IMR-90 (cell line): ENCODE data around the gene MRPS5. TPM values are rescaled to one million over a fixed set of nuclear protein-coding genes. Genes with fewer than 3 reads are reported as not detected.

Experiments used
- ATAC-seq: fragments of 200-7000 bp; cut with Tn5 transposase; 2 replicates; pipeline ENCODE4 v1.9.1; 2020; ENCODE audit warnings: low read depth, mild to moderate bottlenecking, moderate library complexity
- BruUV-seq: library from RNA; stranded (reverse); fragments of 400-500 nt; replicated peaks from 2 replicates; lab custom pipeline; 2021; lab: Mats Ljungman, UMichigan
- CTCF ChIA-PET: fragments of 300-600 bp; formaldehyde crosslinking; extraction: SDS; loops from one replicate; lab custom pipeline; 2021; ENCODE audit warnings: antibody characterized with exemption; lab: Yijun Ruan, JAX
- POLR2A ChIA-PET: fragments of 300-600 bp; sonication (Branson Sonifier 250); formaldehyde crosslinking; loops from one replicate; lab custom pipeline; 2022; ENCODE audit warnings: antibody characterized with exemption; ENCODE audit not compliant: unreplicated experiment; lab: Charles Lee
- DNase-seq: peaks from one replicate; pipeline ENCODE4 v3.0.0; 2013
- H2AFZ ChIP-seq: replicated peaks from 2 replicates; pipeline ENCODE3; 2013; ENCODE audit warnings: low read length, mild to moderate bottlenecking; ENCODE audit not compliant: poor library complexity
- H2AK5ac ChIP-seq: 2 replicates; pipeline ENCODE4 v1.6.1; 2013; ENCODE audit warnings: low read depth, low read length, inconsistent platforms
- H2AK9ac ChIP-seq: replicated peaks from 2 replicates; pipeline ENCODE3; 2013; ENCODE audit warnings: mild to moderate bottlenecking, low read depth, low read length, moderate library complexity; ENCODE audit not compliant: poor library complexity
- H2BK120ac ChIP-seq: 2 replicates; pipeline ENCODE4 v1.6.1; 2013; ENCODE audit warnings: low read depth, low read length, inconsistent platforms
- H2BK15ac ChIP-seq: 3 replicates; pipeline ENCODE4 v1.6.1; 2013; ENCODE audit warnings: low read depth, low read length, inconsistent platforms
- H2BK20ac ChIP-seq: 2 replicates; pipeline ENCODE4 v1.6.1; 2013; ENCODE audit warnings: low read depth, mild to moderate bottlenecking, inconsistent platforms, low read length, moderate library complexity
- H2BK5ac ChIP-seq: 2 replicates; pipeline ENCODE4 v1.6.1; 2013; ENCODE audit warnings: mild to moderate bottlenecking, low read depth, low read length, inconsistent platforms; ENCODE audit not compliant: poor library complexity, severe bottlenecking
- H3K14ac ChIP-seq: replicated peaks from 2 replicates; pipeline ENCODE4 v1.6.1; 2013; ENCODE audit warnings: low read depth, low read length, inconsistent platforms
- H3K18ac ChIP-seq: 2 replicates; pipeline ENCODE4 v1.6.1; 2013; ENCODE audit warnings: low read depth, low read length, control low read depth
- H3K23ac ChIP-seq: 2 replicates; pipeline ENCODE4 v1.6.1; 2013; ENCODE audit warnings: low read depth, low read length, inconsistent platforms
- H3K27ac ChIP-seq: 2 replicates; pipeline ENCODE4 v1.5.1; 2013; ENCODE audit warnings: mild to moderate bottlenecking, control low read depth, low read length; ENCODE audit not compliant: insufficient read depth
- H3K27me3 ChIP-seq: 2 replicates; pipeline ENCODE4 v1.6.1; 2013; ENCODE audit warnings: low read length; ENCODE audit not compliant: control insufficient read depth, insufficient read depth
- H3K36me3 ChIP-seq: 2 replicates; pipeline ENCODE4 v1.6.1; 2013; ENCODE audit warnings: low read length, mixed read lengths; ENCODE audit not compliant: control insufficient read depth, insufficient read depth
- H3K4ac ChIP-seq: 2 replicates; pipeline ENCODE4 v1.6.1; 2013; ENCODE audit warnings: low read depth, low read length, inconsistent platforms
- H3K4me1 ChIP-seq: 2 replicates; pipeline ENCODE4 v1.6.1; 2013; ENCODE audit warnings: low read length, mixed read lengths; ENCODE audit not compliant: control insufficient read depth, insufficient read depth
- H3K4me2 ChIP-seq: 2 replicates; pipeline ENCODE4 v1.6.1; 2013; ENCODE audit warnings: low read depth, mild to moderate bottlenecking, control low read depth, low read length, moderate library complexity
- H3K4me3 ChIP-seq: 2 replicates; pipeline ENCODE4 v1.5.1; 2013; ENCODE audit warnings: low read depth, mild to moderate bottlenecking, control low read depth, low read length, moderate library complexity; ENCODE audit not compliant: insufficient read depth
- H3K56ac ChIP-seq: 2 replicates; pipeline ENCODE4 v1.6.1; 2013; ENCODE audit warnings: low read length, inconsistent platforms; ENCODE audit not compliant: insufficient read depth; ENCODE audit errors: extremely low read depth
- H3K79me1 ChIP-seq, 2 experiments: 2 replicates each; pipeline ENCODE4 v1.6.1; 2013; ENCODE audit warnings: low read length in 2 of 2, inconsistent platforms in 1 of 2, low read depth in 1 of 2
- H3K9ac ChIP-seq: 2 replicates; pipeline ENCODE4 v1.6.1; 2013; ENCODE audit warnings: low read depth, low read length, control low read depth
- H3K9me1 ChIP-seq: 2 replicates; pipeline ENCODE4 v1.6.1; 2013; ENCODE audit warnings: low read length, inconsistent platforms; ENCODE audit not compliant: insufficient read depth
- H3K9me3 ChIP-seq: 2 replicates; pipeline ENCODE4 v1.6.1; 2013; ENCODE audit warnings: low read length; ENCODE audit not compliant: control insufficient read depth, insufficient read depth
- H4K20me1 ChIP-seq: 2 replicates; pipeline ENCODE4 v1.6.1; 2013; ENCODE audit warnings: low read length, inconsistent platforms; ENCODE audit not compliant: insufficient read depth
- H4K5ac ChIP-seq: 2 replicates; pipeline ENCODE4 v1.6.1; 2013; ENCODE audit warnings: mild to moderate bottlenecking, low read depth, low read length, control low read depth
- H4K8ac ChIP-seq, 2 experiments: 2 replicates each; pipeline ENCODE4 v1.6.1; 2013; ENCODE audit warnings: low read depth in 2 of 2, low read length in 2 of 2, control low read depth in 1 of 2, inconsistent platforms in 1 of 2
- H4K91ac ChIP-seq: 2 replicates; pipeline ENCODE4 v1.6.1; 2013; ENCODE audit warnings: low read depth, low read length, inconsistent platforms; ENCODE audit not compliant: insufficient read depth
- CEBPB ChIP-seq: IDR thresholded peaks from 2 replicates; pipeline ENCODE4 v1.6.1; 2012; ENCODE audit warnings: low read depth, low read length, improper control_type of control experiment
- MAZ ChIP-seq: IDR thresholded peaks from 2 replicates; pipeline ENCODE4 v1.6.1; 2012; ENCODE audit warnings: low read depth, mild to moderate bottlenecking, low read length, improper control_type of control experiment, moderate library complexity, borderline replicate concordance
- MXI1 ChIP-seq: IDR thresholded peaks from 2 replicates; pipeline ENCODE4 v1.6.1; 2012; ENCODE audit warnings: low read depth, mild to moderate bottlenecking, low read length, moderate library complexity, borderline replicate concordance
- NFE2L2 ChIP-seq: fragments of 150-350 bp; IDR thresholded peaks from 2 replicates; pipeline ENCODE4 v1.6.1; 2016; ENCODE audit warnings: low read depth, mild to moderate bottlenecking, low read length
- POLR2A ChIP-seq: IDR thresholded peaks from 2 replicates; pipeline ENCODE4 v1.6.1; 2012; ENCODE audit warnings: mild to moderate bottlenecking, low read depth, low read length
- USF2 ChIP-seq: fragments of 150-350 bp; IDR thresholded peaks from 2 replicates; pipeline ENCODE4 v1.6.1; 2017; ENCODE audit warnings: mild to moderate bottlenecking, antibody characterized with exemption, low read length, low read depth
- WGBS, 2 experiments: methylation state at CpG; one replicate each; pipeline versions ENCODE4 v1.1.5 to v1.1.7; 2013; ENCODE audit warnings: missing lambda C conversion rate in 2 of 2; ENCODE audit not compliant: insufficient read length in 1 of 2; ENCODE audit errors: extremely low coverage in 2 of 2; 5-methylcytosine and 5-hydroxymethylcytosine counted together
- dilution Hi-C: fragments of 300-500 bp; cut with HindIII; formaldehyde crosslinking; loops from one replicate; pipeline ENCODE4 v1.14.3; 2018; ENCODE audit warnings: low sequenced_read_pairs; ENCODE audit not compliant: unreplicated experiment
- in situ Hi-C: fragments of 300-500 bp; cut with MboI; formaldehyde crosslinking; loops from 3 replicates; pipeline ENCODE4 v1.14.3; 2019; ENCODE audit warnings: low sequenced_read_pairs, inconsistent platforms, mixed read lengths
- intact Hi-C: fragments of 100-400 bp; cut with micrococcal nuclease; formaldehyde crosslinking; loops from 2 replicates; pipeline ENCODE4 v1.10.0; 2022
- polyA plus RNA-seq, 3 experiments: library from polyadenylated mRNA; depleted of rRNA; stranded (reverse); fragments of >200 nt; gene quantifications; 2 replicates each; pipeline ENCODE4 v1.2.3, GENCODE V29; 2012; ENCODE audit warnings: low replicate concordance in 1 of 3
- total RNA-seq: library from RNA; depleted of rRNA; stranded (reverse); fragments of >200 nt; gene quantifications from 2 replicates; pipeline ENCODE4 v1.2.3, GENCODE V29; 2012

The MRPS5 gene
- total and polyA plus RNA-seq, 2 of the 4 experiments (the other 2 are of a cell fraction) = 27.6 to 44.1 TPM

- dilution Hi-C loops (no loop called here), intact Hi-C loops (loop anchor here (5.0 kb wide), 2 partner anchors 42 to 43 kb away; partner anchors contain the start of genes MRPS5 and ZNF892), in situ Hi-C loops (no loop called here)
- Histone ChIP-seq H2BK120ac (peak within 1 kb of the TSS; percentile 97), H2BK5ac (peak within 1 kb of the TSS; percentile 99), H3K79me1 (peaks cover 19 to 24% of the 10 kb centered on the region in 2 experiments), H3K9me3 (no peaks in the 10 kb centered on the region), H3K36me3 (no peaks in the 10 kb centered on the region), H2BK15ac (peak within 1 kb of the TSS; percentile 99), H3K27ac (peak within 1 kb of the TSS; percentile 97), H3K23ac (peak within 1 kb of the TSS; percentile 99), H3K56ac (peak within 1 kb of the TSS; percentile 97), H3K18ac (peak within 1 kb of the TSS; percentile 92), H4K91ac (peak within 1 kb of the TSS; percentile 99), H3K9ac (peak within 1 kb of the TSS; percentile 95), H3K14ac (peak within 1 kb of the TSS; percentile 99), H3K4me1 (no peaks in the 10 kb centered on the region), H4K5ac (peak within 1 kb of the TSS; percentile 98), H2AFZ (peak within 1 kb of the TSS; percentile 100), H3K4me3 (peak within 1 kb of the TSS; percentile 77), H3K9me1 (no peaks in the 10 kb centered on the region), H4K20me1 (no peaks in the 10 kb centered on the region), H2BK20ac (peak within 1 kb of the TSS; percentile 72), H3K27me3 (no peaks in the 10 kb centered on the region), H4K8ac (peak within 1 kb of the TSS; percentile 95 to 100), H3K4me2 (peak within 1 kb of the TSS; percentile 94), H2AK5ac (peak within 1 kb of the TSS; percentile 85; the same call in 1 of the 2 replicates), H3K4ac (peak within 1 kb of the TSS; percentile 99), H2AK9ac (peak within 1 kb of the TSS; percentile 91)
- POLR2A ChIA-PET = no interaction called here
- no TSS peak for BruUV-seq
- peak; percentile 98 for DNase-seq
- WGBS, 2 experiments = 1% methylated on average over 23 of the region's 56 CpGs; no CpG with 5 or more reads in 1 of the 2 experiments
- TF ChIP-seq USF2 (peak; percentile 16), MAZ (0 out of 2 replicates have a peak, but pooled peaks have one; percentile 5), POLR2A (peak; percentile 93), NFE2L2 (no peak), MXI1 (0 out of 2 replicates have a peak, but pooled peaks have one; percentile 68), CEBPB (peak; percentile 43; the same call in 1 of the 2 replicates)
- peak; percentile 98 for ATAC-seq
- CTCF ChIA-PET = no interaction called here
Observed at GRCh38 chr2:95165371-95166064, 43.9 kb upstream of the MRPS5 start, which contains the start of gene ZNF2. Gene ZNF2, plus strand, starts transcription at chr2:95165809. Its CDS starts 10,418 bp downstream, at chr2:95176227.
